ENCODE measurements around the gene KCNH5.

DNA sequence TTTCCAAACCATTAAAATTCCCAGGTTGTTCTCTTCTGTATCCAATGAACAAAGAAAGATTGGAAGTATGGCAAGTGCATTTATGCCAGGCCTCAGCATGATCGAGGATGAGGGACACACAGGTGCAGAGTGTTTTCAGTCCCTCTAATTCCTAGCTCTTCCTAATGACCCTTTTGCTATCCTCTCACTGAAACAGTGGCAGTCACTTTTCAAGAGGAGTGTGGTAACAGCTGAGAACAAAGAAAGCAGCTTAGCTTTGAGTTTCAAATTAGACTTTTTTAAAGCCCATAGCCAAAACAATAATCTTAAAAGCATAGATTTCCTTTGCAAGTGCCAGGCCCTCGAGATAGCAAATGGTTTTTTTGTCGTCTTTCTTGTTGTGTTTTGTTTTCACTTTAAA, 110.8 kb downstream of the KCNH5 start:
- TF ChIP-seq HOXB5 (CRISPR knock-in tag; IDR thresholded peaks at IDR 0.05) (no peak), NR3C1 (IDR thresholded peaks at IDR 0.05) (no peak), CBX8 (IDR thresholded peaks at IDR 0.05) (no peak), POLR2A (IDR thresholded peaks at IDR 0.05; ENCODE audit: low read length) (no peak), RAD21 (conservative IDR thresholded peaks at IDR 0.05 in 1 of 2, IDR thresholded peaks at IDR 0.05 in 1 of 2) (no peak), ESRRA (IDR thresholded peaks at IDR 0.05; ENCODE audit: borderline replicate concordance, low read length) (no peak), CBX2 (IDR thresholded peaks at IDR 0.05; ENCODE audit: borderline replicate concordance, low read depth) (no peak), CEBPB (IDR thresholded peaks at IDR 0.05) (no peak), PHF8 (IDR thresholded peaks at IDR 0.05; ENCODE audit: borderline replicate concordance, low read depth) (no peak)
- TF ChIP-seq, protein P1, sequence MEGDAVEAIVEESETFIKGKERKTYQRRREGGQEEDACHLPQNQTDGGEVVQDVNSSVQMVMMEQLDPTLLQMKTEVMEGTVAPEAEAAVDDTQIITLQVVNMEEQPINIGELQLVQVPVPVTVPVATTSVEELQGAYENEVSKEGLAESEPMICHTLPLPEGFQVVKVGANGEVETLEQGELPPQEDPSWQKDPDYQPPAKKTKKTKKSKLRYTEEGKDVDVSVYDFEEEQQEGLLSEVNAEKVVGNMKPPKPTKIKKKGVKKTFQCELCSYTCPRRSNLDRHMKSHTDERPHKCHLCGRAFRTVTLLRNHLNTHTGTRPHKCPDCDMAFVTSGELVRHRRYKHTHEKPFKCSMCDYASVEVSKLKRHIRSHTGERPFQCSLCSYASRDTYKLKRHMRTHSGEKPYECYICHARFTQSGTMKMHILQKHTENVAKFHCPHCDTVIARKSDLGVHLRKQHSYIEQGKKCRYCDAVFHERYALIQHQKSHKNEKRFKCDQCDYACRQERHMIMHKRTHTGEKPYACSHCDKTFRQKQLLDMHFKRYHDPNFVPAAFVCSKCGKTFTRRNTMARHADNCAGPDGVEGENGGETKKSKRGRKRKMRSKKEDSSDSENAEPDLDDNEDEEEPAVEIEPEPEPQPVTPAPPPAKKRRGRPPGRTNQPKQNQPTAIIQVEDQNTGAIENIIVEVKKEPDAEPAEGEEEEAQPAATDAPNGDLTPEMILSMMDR (IDR thresholded peaks at IDR 0.05), result no peak
- TF ChIP-seq, protein P2, sequence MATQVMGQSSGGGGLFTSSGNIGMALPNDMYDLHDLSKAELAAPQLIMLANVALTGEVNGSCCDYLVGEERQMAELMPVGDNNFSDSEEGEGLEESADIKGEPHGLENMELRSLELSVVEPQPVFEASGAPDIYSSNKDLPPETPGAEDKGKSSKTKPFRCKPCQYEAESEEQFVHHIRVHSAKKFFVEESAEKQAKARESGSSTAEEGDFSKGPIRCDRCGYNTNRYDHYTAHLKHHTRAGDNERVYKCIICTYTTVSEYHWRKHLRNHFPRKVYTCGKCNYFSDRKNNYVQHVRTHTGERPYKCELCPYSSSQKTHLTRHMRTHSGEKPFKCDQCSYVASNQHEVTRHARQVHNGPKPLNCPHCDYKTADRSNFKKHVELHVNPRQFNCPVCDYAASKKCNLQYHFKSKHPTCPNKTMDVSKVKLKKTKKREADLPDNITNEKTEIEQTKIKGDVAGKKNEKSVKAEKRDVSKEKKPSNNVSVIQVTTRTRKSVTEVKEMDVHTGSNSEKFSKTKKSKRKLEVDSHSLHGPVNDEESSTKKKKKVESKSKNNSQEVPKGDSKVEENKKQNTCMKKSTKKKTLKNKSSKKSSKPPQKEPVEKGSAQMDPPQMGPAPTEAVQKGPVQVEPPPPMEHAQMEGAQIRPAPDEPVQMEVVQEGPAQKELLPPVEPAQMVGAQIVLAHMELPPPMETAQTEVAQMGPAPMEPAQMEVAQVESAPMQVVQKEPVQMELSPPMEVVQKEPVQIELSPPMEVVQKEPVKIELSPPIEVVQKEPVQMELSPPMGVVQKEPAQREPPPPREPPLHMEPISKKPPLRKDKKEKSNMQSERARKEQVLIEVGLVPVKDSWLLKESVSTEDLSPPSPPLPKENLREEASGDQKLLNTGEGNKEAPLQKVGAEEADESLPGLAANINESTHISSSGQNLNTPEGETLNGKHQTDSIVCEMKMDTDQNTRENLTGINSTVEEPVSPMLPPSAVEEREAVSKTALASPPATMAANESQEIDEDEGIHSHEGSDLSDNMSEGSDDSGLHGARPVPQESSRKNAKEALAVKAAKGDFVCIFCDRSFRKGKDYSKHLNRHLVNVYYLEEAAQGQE (IDR thresholded peaks at IDR 0.05), result no peak
- TF ChIP-seq, protein P3, sequence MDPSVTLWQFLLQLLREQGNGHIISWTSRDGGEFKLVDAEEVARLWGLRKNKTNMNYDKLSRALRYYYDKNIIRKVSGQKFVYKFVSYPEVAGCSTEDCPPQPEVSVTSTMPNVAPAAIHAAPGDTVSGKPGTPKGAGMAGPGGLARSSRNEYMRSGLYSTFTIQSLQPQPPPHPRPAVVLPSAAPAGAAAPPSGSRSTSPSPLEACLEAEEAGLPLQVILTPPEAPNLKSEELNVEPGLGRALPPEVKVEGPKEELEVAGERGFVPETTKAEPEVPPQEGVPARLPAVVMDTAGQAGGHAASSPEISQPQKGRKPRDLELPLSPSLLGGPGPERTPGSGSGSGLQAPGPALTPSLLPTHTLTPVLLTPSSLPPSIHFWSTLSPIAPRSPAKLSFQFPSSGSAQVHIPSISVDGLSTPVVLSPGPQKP (IDR thresholded peaks at IDR 0.05; ENCODE audit: low read depth, low read length), result no peak
- TF ChIP-seq, protein P4, sequence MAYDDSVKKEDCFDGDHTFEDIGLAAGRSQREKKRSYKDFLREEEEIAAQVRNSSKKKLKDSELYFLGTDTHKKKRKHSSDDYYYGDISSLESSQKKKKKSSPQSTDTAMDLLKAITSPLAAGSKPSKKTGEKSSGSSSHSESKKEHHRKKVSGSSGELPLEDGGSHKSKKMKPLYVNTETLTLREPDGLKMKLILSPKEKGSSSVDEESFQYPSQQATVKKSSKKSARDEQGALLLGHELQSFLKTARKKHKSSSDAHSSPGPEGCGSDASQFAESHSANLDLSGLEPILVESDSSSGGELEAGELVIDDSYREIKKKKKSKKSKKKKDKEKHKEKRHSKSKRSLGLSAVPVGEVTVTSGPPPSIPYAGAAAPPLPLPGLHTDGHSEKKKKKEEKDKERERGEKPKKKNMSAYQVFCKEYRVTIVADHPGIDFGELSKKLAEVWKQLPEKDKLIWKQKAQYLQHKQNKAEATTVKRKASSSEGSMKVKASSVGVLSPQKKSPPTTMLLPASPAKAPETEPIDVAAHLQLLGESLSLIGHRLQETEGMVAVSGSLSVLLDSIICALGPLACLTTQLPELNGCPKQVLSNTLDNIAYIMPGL (CRISPR knock-in tag; IDR thresholded peaks at IDR 0.05; ENCODE audit: borderline replicate concordance), result no peak

Data from A549 (cell line).